Epithelial cell of esophagus (primary cell): ENCODE measurements around the gene CWC15.
"Not testable (repeated sequence)": the region's sequence is repeated elsewhere in the genome, so short reads cannot be mapped to it uniquely, and the experiment has no call there.

Experiments used
- DNase-seq: peaks from one replicate; pipeline ENCODE4 v3.0.0; 2010; ENCODE audit warnings: low read depth
- H3K4me3 ChIP-seq: 2 replicates; pipeline ENCODE4 v1.5.1; 2011; ENCODE audit warnings: mild to moderate bottlenecking, low read length, control low read depth
- CTCF ChIP-seq: IDR thresholded peaks from 2 replicates; pipeline ENCODE4 v1.5.1; 2011; ENCODE audit warnings: low read depth, mild to moderate bottlenecking, low read length, control low read depth, inconsistent platforms; ENCODE audit not compliant: insufficient read depth; ENCODE audit errors: missing control alignments

Gene CWC15

GRCh38 chr11:94973099-94973968 is at the start of gene CWC15, which contains the start of gene KDM4D:
TSS of gene CWC15 (minus strand) at chr11:94973556. CDS start at chr11:94972185, 1,371 bp downstream.
TSS of gene KDM4D (plus strand) at chr11:94973709. CDS start at chr11:94997373, 23,664 bp downstream.
- TF ChIP-seq CTCF = no peak
- H3K4me3 ChIP-seq = peak within 1 kb of the TSS; percentile 86
- peak; percentile 94 for DNase-seq

- not testable (repeated sequence) for H3K4me3 ChIP-seq, DNase-seq
These were observed 48.1 kb upstream of the CWC15 start for GRCh38 chr11:95021468-95021867.

- TF ChIP-seq CTCF = no peak
- no peak overlapping the region for H3K4me3 ChIP-seq
- no peak for DNase-seq
These were observed 42.8 kb upstream of the CWC15 start for GRCh38 chr11:95016139-95016538.

GRCh38 chr11:95014184-95014821 is 40.9 kb upstream of the CWC15 start:
- no peak overlapping the region for H3K4me3 ChIP-seq
- DNase-seq = no peak
- TF ChIP-seq CTCF = no peak

- H3K4me3 ChIP-seq = no peak overlapping the region
- TF ChIP-seq CTCF = no peak
- no peak for DNase-seq
These were observed 38.0 kb upstream of the CWC15 start for GRCh38 chr11:95011376-95011775.

- no peak for DNase-seq
- no peak overlapping the region for H3K4me3 ChIP-seq
- TF ChIP-seq CTCF = no peak
These were observed 32.3 kb upstream of the CWC15 start for GRCh38 chr11:95005642-95006041.

GRCh38 chr11:95003716-95004115 is 30.4 kb upstream of the CWC15 start:
- DNase-seq = peak; percentile 38
- H3K4me3 ChIP-seq = no peak overlapping the region
- TF ChIP-seq CTCF = no peak
